BJ (cell line): Measurements from ENCODE around the gene PLEK2. TPM values are rescaled to one million over a fixed set of nuclear protein-coding genes. Genes with fewer than 3 reads are reported as not detected.
"Not testable (repeated sequence)": the region's sequence is repeated elsewhere in the genome, so short reads cannot be mapped to it uniquely, and the experiment has no call there.

Experiments used
- CTCF ChIA-PET: fragments of 350-600 bp; formaldehyde crosslinking; extraction: SDS; loops from one replicate; lab custom pipeline; 2021; ENCODE audit warnings: antibody characterized with exemption, inconsistent platforms; lab: Yijun Ruan, JAX
- POLR2A ChIA-PET: fragments of 300-600 bp; sonication (Branson Sonifier 250); formaldehyde crosslinking; extraction: SDS; loops from one replicate; lab custom pipeline; 2021; ENCODE audit warnings: antibody characterized with exemption; lab: Charles Lee
- DNase-seq: peaks from one replicate; pipeline ENCODE4 v3.0.0-alpha.2; 2011; ENCODE audit warnings: low read depth
- H3K27me3 ChIP-seq: 2 replicates; pipeline ENCODE4 v1.6.0; 2011; ENCODE audit warnings: low read length; ENCODE audit not compliant: control insufficient read depth, insufficient read depth
- H3K36me3 ChIP-seq: 2 replicates; pipeline ENCODE4 v1.5.1; 2011; ENCODE audit warnings: low read length; ENCODE audit not compliant: control insufficient read depth, insufficient read depth
- H3K4me3 ChIP-seq: 2 replicates; pipeline ENCODE4 v1.5.1; 2011; ENCODE audit warnings: low read depth, mild to moderate bottlenecking, control low read depth, low read length
- polyA plus RNA-seq: library from polyadenylated mRNA; depleted of rRNA; stranded (reverse); fragments of >200 nt; gene quantifications from 2 replicates; pipeline ENCODE4 v1.2.3, GENCODE V29; 2011
- TF ChIP-seq, protein P1 (sequence below): IDR thresholded peaks from 2 replicates; pipeline ENCODE4 v1.5.1; 2011; ENCODE audit warnings: low read depth, mild to moderate bottlenecking, control low read depth, inconsistent platforms, low read length, moderate library complexity; ENCODE audit not compliant: insufficient read depth

The PLEK2 gene
- polyA plus RNA-seq, 1 experiment = 2.2 TPM

DNA sequence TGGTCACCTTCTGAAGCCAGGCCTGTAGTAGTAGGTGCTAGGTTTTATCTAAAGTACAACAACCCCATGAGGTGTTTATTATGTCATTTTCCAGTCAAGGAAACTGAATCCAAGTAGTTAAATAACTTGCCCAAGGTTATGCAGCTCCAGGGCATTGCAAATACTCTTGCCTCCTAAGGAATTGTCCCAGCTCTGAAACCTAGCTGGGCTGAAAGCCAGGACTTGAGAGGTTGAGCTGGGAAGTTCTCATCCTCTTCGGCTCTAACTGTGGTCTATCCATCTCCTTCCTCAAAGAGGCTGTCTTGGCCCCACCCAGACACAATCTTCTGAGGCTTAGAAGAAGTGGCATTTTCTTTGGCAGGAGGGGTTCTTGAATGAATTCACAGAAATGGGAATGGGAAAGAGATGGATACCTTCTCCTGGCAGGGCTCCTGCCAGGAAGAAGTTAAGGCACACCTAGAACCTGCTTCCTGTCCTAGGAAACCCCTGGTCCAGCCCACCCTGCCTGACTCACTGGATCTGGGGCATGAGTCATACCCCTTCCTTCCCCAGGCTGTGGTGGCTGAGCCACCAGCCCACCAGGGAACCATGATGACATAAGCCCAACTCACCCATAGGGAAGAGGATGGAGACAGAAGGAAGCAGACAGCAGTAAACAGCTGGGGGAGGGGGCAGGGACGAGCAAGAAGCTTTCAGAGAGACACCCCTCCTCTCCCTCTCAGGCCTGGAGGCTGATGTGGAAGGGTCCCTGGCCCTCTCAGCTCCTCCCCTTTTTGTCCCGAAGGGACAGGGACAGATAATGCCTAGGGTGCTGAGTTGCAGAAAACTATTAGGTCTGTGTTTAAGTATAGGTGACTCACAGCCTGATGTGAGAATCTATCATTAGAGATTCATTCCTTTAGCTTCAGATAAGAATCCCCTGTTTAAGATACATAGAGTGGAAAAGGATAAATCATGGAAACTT, 2.1 kb upstream of the PLEK2 start:
- Histone ChIP-seq H3K27me3 (no peaks in the 10 kb centered on the region), H3K4me3 (no peak overlapping the region), H3K36me3 (no peaks in the 10 kb centered on the region)
- DNase-seq = peak; percentile 49
- TF ChIP-seq, protein P1, sequence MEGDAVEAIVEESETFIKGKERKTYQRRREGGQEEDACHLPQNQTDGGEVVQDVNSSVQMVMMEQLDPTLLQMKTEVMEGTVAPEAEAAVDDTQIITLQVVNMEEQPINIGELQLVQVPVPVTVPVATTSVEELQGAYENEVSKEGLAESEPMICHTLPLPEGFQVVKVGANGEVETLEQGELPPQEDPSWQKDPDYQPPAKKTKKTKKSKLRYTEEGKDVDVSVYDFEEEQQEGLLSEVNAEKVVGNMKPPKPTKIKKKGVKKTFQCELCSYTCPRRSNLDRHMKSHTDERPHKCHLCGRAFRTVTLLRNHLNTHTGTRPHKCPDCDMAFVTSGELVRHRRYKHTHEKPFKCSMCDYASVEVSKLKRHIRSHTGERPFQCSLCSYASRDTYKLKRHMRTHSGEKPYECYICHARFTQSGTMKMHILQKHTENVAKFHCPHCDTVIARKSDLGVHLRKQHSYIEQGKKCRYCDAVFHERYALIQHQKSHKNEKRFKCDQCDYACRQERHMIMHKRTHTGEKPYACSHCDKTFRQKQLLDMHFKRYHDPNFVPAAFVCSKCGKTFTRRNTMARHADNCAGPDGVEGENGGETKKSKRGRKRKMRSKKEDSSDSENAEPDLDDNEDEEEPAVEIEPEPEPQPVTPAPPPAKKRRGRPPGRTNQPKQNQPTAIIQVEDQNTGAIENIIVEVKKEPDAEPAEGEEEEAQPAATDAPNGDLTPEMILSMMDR = no peak
- POLR2A ChIA-PET = no interaction called here
- CTCF ChIA-PET = interaction anchor here (2.9 to 11.8 kb wide), 2 partner anchors 15 to 158 kb away, joined by 12 to 90 read pairs; no protein-coding TSS in a partner anchor

DNA sequence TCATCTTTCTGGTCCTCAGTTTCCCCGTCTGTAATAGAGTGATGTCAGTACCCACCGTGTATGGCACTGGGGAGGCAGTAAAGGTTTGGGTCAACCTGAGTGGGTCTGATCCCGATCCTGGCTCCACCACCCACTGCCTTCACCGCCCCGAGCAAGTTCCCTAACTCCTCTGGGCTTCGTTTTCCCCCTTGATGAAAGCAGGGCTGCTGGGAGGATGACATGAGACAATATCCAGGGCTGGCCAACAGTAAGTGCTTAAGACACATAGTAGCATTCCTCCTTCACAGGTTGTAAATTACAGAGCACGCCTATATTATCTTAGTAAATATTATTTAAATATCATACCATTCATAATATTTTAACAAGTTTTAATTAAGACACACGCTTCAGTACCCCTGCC, 595 bp downstream of the PLEK2 start:
- ChIA-PET POLR2A (interaction anchor here (1.0 kb wide), 1 partner anchor 52 kb away, joined by 3 read pairs; the partner anchor contains the start of gene ATP6V1D), CTCF (interaction anchor here (0.6 to 11.8 kb wide), 5 partner anchors 9 to 939 kb away, joined by 4 to 90 read pairs (median 6); no protein-coding TSS in a partner anchor)
- TF ChIP-seq, protein P1 = no peak
- H3K27me3 ChIP-seq = no peaks in the 10 kb centered on the region
- no peak for DNase-seq
- H3K36me3 ChIP-seq = no peaks in the 10 kb centered on the region
- H3K4me3 ChIP-seq = peak overlapping the region; percentile 44

- TF ChIP-seq, protein P1 = no peak
- no peak for DNase-seq
- Histone ChIP-seq H3K4me3 (no peak overlapping the region), H3K36me3 (no peaks in the 10 kb centered on the region), H3K27me3 (no peaks in the 10 kb centered on the region)
- ChIA-PET POLR2A (interaction anchor here (0.6 kb wide), 1 partner anchor 71 kb away, joined by 3 read pairs; no protein-coding TSS in a partner anchor), CTCF (interaction anchor here (0.7 to 11.8 kb wide), 6 partner anchors 10 to 294 kb away, joined by 3 to 90 read pairs (median 4); no protein-coding TSS in a partner anchor)
Observed at GRCh38 chr14:67410313-67410712, 1.7 kb downstream of the PLEK2 start.

DNA sequence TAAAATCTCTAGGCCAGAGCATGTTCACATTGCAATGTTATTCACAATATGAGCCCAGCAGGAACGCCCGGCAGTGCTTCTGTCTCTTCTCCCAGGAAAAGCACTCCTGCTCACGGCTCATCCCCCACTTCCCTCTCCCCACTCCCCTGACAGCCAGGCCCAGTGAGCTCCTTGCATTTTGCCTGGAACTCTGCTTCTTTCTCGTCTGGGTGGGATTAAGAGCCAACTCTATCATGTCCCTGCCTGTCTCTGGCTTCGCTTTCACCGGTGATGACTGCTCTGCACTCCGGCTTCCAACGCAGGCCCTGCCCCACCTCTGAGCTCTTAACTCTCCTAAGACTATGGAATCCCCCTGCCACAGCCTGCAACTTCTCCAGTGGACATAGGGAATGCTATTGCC, 2.5 kb downstream of the PLEK2 start:
- ChIA-PET CTCF (interaction anchor here (1.5 to 11.8 kb wide), 3 partner anchors 11 to 117 kb away, joined by 4 to 90 read pairs (median 10); no protein-coding TSS in a partner anchor), POLR2A (interaction anchor here (0.6 kb wide), 1 partner anchor 291 kb away, joined by 8 read pairs; no protein-coding TSS in a partner anchor)

DNA sequence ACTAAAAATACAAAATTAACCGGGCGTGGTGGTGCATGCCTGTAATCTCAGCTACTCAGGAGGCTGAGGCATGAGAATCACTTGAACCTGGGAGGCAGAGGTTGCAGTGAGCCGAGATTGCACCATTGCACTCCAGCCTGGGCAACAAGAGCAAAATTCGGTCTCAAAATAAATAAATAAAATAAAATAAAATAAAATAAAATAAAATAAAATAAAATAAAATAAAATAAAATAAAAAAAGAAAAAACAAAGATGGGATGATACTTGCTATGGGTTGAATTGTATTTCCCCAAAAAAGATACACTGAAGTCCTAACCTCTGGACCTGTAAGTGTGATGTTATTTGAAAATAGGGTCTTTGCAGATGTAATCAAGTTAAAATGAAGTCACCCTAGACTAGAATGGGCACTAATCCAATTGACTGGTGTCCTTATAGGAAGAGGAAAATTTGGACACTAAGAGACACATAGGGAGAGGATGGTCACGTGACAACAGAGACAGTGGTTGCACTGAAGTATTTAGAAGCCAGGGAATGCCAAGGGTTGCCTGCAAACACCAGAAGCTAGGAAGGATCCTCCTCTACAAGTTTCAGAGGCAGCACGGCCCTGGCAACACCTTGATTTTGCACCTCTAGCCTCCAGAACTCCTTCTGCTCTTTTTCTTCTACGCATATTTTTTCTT, 3.7 kb downstream of the PLEK2 start:
- CTCF ChIA-PET = interaction anchor here (3.0 to 3.3 kb wide), 2 partner anchors 12 to 19 kb away, joined by 10 to 14 read pairs; no protein-coding TSS in a partner anchor
- POLR2A ChIA-PET, H3K36me3 ChIP-seq, H3K4me3 ChIP-seq, DNase-seq, H3K27me3 ChIP-seq: not testable (repeated sequence)

More for the DNA sequence above, 2.5 kb downstream of the PLEK2 start:
- H3K27me3 ChIP-seq = no peaks in the 10 kb centered on the region
- DNase-seq = no peak
- TF ChIP-seq, protein P1 = no peak
- no peak overlapping the region for H3K4me3 ChIP-seq
- no peaks in the 10 kb centered on the region for H3K36me3 ChIP-seq
